ENCODE measurements around the gene ITPKC. TPM values are rescaled to one million over a fixed set of nuclear protein-coding genes. Genes with fewer than 3 reads are reported as not detected.

ITPKC gene
- total and polyA plus RNA-seq, 4 donors: 28.0 to 97.2 (median 43.1) TPM

- peaks cover 0 to 5% (median 0%) of the 10 kb centered on the region in 5 donors for H3K4me1 ChIP-seq (ENCODE audit: control insufficient read depth in 5 of 5, insufficient read depth in 5 of 5, low read length in 5 of 5)
- no peak overlapping the region for H3K4me3 ChIP-seq
- no peak for TF ChIP-seq CTCF (IDR thresholded peaks at IDR 0.05; ENCODE audit: control extremely low read depth, extremely low read depth)
- DNase-seq (peak in 2 of 3 donors; percentile 52 to 61), ATAC-seq (ENCODE audit: insufficient read depth, low FRiP score) (no peak)
- no peaks in the 10 kb centered on the region for H3K27me3 ChIP-seq (ENCODE audit: control insufficient read depth in 3 of 3, insufficient read depth in 3 of 3, low read length in 2 of 3)
- 74 to 81% methylated on average over 6 of the region's 6 CpGs for WGBS, 2 donors
- H3K36me3 ChIP-seq (ENCODE audit: control insufficient read depth in 4 of 4, insufficient read depth in 4 of 4, low read length in 4 of 4): peaks cover 5 to 39% (median 24%) of the 10 kb centered on the region in 4 donors
- H3K27ac ChIP-seq (ENCODE audit: low read depth in 1 of 2, low read length in 1 of 2): peak overlapping the region in 1 of 2 donors; percentile 59
- H3K9me3 ChIP-seq (ENCODE audit: control insufficient read depth in 4 of 4, insufficient read depth in 3 of 4, low read length in 3 of 4): no peaks in the 10 kb centered on the region
- H3K9ac ChIP-seq (ENCODE audit: insufficient read depth in 1 of 2, low read length in 2 of 2): no peak overlapping the region
These were observed 23.8 kb downstream of the ITPKC start for GRCh38 chr19:40740747-40741146.

GRCh38 chr19:40741527-40742390 lies 24.8 kb downstream of the ITPKC start:
- H3K27ac ChIP-seq (ENCODE audit: low read depth in 1 of 2, low read length in 1 of 2): no peak overlapping the region
- DNase-seq: no peak
- no peaks in the 10 kb centered on the region for H3K27me3 ChIP-seq (ENCODE audit: control insufficient read depth in 3 of 3, insufficient read depth in 3 of 3, low read length in 2 of 3)
- no peak for ATAC-seq (ENCODE audit: insufficient read depth, low FRiP score)
- H3K9me3 ChIP-seq (ENCODE audit: control insufficient read depth in 4 of 4, insufficient read depth in 3 of 4, low read length in 3 of 4): no peaks in the 10 kb centered on the region
- TF ChIP-seq CTCF (IDR thresholded peaks at IDR 0.05; ENCODE audit: control extremely low read depth, extremely low read depth): no peak
- WGBS, 2 donors: 81 to 84% methylated on average over 10 of the region's 10 CpGs
- H3K4me1 ChIP-seq (ENCODE audit: control insufficient read depth in 5 of 5, insufficient read depth in 5 of 5, low read length in 5 of 5): peaks cover 0 to 5% (median 0%) of the 10 kb centered on the region in 5 donors
- no peak overlapping the region for H3K9ac ChIP-seq (ENCODE audit: insufficient read depth in 1 of 2, low read length in 2 of 2)
- H3K4me3 ChIP-seq: no peak overlapping the region
- peaks cover 3 to 34% (median 20%) of the 10 kb centered on the region in 4 donors for H3K36me3 ChIP-seq (ENCODE audit: control insufficient read depth in 4 of 4, insufficient read depth in 4 of 4, low read length in 4 of 4)

GRCh38 chr19:40742477-40742876 lies 25.6 kb downstream of the ITPKC start:
- WGBS, 2 donors: 88 to 95% methylated on average over 17 of the region's 17 CpGs
- Histone ChIP-seq H3K9me3 (ENCODE audit: control insufficient read depth in 4 of 4, insufficient read depth in 3 of 4, low read length in 3 of 4) (no peaks in the 10 kb centered on the region), H3K36me3 (ENCODE audit: control insufficient read depth in 4 of 4, insufficient read depth in 4 of 4, low read length in 4 of 4) (peaks cover 0 to 27% (median 14%) of the 10 kb centered on the region in 4 donors), H3K9ac (ENCODE audit: insufficient read depth in 1 of 2, low read length in 2 of 2) (no peak overlapping the region), H3K27ac (ENCODE audit: low read depth in 1 of 2, low read length in 1 of 2) (no peak overlapping the region), H3K4me3 (no peak overlapping the region), H3K27me3 (ENCODE audit: control insufficient read depth in 3 of 3, insufficient read depth in 3 of 3, low read length in 2 of 3) (no peaks in the 10 kb centered on the region), H3K4me1 (ENCODE audit: control insufficient read depth in 5 of 5, insufficient read depth in 5 of 5, low read length in 5 of 5) (peaks cover 0 to 5% (median 0%) of the 10 kb centered on the region in 5 donors)
- ATAC-seq (ENCODE audit: insufficient read depth, low FRiP score): no peak
- DNase-seq: no peak
- no peak for TF ChIP-seq CTCF (IDR thresholded peaks at IDR 0.05; ENCODE audit: control extremely low read depth, extremely low read depth)

Data from lung (tissue), 12 donors.